ENCODE data around the gene RDM1. TPM values are rescaled to one million over a fixed set of nuclear protein-coding genes. Genes with fewer than 3 reads are reported as not detected.
"Not testable (repeated sequence)": the region's sequence is repeated elsewhere in the genome, so short reads cannot be mapped to it uniquely, and the experiment has no call there.

RDM1 gene
- polyA plus RNA-seq, 10 donors: 0.20 to 1.5 (median 0.60) TPM

DNA sequence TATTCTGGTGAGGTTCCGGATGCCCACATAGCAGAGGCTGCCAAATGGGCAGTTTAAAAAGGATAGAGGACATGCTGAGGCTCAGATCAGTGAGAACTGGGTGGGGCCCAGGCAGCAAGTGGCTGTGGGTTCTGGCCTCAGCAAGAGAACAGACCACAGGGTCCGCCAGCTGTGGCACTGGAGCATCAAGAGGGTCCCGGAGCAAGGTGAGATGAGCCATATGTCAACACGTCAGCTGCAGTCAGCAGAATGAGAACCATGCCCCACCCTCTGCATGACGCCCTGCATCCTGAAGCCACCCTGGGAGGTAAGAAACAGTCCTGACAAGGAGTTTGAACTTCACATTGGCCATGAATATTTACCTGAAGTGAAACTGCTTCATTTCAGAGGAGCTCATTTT lies 30.3 kb downstream of the RDM1 start:
- no peak for DNase-seq

DNA sequence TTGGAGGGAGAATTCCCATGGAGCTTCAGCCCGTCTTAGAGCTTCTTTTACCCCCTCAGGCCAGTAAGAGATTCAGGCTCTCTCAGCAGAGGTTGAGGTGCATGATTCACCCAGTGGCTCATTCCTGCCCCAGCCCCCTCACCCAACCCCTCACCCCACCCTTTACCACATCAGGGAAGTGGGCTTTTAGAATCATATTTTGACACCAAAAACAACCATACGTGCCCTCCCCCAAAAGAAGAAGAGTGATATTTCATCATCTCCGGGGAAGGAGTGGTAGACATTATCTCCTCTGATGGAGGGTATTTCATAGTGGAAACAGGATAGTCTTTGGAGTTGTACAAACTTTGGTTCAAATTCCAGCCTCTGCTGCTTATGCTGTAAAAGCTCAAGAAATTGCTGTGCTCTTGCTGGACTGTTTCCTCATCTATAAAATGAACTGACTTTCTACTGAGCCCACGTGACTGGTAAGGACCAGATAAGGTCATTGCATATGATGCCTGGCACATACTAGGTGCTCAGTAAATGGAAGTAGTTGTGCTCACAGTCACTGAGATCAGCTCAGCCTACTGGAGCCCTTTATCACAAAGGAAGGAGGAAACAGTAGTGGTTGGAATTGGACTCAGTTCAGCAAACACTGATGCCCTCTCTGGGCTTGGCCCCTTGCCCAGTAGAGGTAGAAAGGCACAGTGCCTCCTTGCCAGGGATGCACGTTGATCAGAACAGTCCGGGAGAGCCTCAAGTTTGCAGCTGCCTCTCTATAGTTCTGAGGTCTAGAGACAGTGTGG lies 32.1 kb downstream of the RDM1 start:
- DNase-seq: no peak

DNA sequence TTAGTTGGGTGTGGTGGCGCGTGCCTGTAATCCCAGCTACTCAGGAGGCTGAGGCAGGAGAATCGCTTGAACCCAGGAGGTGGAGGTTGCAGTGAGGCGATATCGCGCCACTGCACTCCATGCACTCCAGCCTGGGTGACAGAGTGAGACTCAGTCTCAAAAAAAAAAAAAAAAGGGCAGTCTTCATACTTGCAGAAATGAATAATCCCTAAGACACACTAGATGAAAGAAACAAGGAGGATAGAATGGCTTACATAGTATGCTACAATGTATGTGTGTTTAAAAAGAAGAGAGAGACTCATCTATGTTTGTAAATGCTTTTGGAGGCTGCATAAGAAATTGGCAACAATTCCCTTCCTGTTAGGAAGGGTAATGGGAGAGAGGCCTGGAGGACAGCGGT lies 32.8 kb downstream of the RDM1 start:
- not testable (repeated sequence) for DNase-seq

DNA sequence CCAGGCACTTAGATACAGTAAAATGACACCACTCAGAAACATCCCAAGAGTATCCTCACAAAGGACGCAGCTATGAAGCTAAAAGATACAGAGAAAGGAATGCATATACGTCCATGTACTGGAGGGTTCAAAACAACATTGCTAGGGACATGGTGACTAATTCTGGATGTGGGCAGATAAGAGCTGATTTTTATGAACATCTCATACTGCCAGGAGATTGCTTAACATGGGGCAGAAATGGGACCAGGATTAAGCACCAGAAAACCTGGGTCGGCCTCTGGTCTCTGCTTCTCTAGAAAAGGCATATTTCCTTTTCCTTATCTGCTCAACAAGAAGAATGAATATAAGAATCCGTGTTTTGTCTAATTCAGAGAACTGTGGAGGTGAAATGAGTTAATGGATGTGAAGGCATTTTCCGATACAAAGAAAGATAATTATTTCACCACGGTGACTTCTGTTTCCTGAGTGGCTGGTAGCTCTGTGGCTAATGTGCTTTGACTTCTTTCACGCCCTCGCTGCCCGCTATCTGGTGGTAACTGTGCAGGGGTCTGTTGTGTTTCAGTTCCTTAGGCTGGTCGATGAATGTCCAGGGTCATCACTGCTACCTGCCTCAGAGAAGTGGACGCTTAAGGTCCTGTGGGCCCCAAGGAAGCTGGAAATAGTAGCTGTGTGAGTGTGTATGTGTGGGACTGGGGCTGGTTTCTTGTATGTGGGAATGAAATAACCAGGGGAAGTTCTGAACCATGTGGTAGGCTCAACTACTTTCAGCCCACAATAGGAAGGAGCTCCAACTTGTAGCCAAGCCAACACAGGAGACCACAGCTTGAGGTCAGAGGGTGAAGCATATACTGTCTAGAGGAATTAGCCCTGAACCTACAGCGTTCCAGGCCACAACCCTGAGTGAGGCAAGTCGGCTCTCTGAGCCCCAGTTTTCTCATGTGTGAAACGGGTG lies 34.7 kb downstream of the RDM1 start:
- no peak for DNase-seq

DNA sequence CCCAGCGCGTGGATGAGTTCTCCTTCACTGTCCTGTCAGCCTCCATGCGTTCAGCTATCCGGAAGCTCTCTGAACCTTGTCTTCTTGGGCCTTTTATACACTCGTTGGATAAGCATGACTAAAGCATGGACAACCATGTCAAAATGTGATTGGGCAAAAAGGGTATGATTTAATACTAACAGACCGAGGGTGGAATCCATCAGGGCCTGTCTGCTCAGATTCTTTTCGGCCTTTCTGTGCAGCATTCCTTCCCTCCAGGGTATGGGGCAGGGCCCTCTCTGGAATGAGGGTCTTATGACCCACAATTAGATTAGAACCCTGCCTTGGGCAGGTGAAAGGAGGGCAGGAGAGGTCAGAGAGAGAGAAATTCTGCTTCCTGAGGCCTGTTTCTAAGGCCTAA lies 36.4 kb downstream of the RDM1 start:
- no peak for DNase-seq

DNA sequence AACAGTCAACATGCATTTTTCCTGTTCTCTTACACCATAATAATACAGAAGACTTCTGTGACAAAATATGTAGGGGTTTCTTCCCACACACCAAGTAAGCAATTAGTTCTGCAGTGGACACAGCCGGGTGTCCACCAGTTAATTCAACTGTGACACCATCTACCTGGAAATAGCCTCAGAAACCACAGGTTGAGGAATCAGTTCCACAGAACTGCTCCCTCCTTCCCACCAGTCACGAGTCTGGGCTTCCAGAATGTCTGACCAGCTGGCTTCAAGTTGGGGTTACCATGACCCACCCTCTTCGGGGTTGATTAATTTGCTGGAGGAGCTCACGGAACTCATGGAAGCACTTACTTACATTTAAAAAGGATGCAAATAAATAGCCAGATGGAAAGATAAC lies 36.8 kb downstream of the RDM1 start:
- no peak for DNase-seq

DNA sequence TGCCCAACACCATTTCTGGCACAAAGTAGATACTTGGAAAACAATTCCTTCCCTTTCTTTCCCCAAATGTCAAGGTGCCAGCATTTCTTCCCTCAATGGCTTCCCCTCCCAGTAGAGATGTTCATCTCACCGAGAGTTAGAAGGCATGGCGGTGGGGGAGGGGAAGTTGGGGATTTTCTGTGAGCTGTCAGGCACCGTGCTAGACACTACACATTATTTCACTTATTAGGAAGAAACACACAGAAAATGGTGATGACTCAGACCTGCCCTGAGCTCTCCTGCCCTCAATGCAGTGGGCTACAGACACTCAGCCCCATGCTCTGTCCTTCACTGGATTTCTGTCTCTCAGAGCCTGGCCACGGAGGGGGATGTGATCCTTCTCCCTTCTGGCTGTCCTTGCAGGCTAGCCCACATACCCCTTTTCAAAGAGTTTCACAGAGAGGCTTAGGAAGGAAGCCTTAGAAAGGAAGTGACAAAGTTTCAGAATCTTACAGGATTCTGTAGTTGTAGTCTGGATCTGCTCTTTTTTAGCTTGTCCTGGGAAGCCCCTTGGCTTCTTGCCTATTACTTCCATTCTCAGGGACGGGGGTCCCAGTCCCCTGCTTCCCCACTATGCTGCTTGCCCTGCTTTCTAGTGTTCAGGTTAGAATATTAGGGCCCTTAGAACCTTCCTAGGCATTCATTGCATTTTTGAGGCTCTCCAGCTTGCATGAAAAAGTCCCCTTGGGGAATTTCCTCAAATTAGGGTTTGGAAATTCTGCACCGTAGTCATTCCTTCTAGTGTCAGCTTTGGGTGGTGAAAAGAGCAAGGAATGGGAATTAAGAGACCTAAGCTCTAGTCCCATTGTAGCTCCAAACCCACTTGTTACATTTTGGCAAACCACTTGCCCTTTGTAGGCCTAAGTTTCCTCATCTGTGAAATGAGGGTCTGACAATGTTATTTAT lies 38.2 kb downstream of the RDM1 start:
- no peak for DNase-seq

DNA sequence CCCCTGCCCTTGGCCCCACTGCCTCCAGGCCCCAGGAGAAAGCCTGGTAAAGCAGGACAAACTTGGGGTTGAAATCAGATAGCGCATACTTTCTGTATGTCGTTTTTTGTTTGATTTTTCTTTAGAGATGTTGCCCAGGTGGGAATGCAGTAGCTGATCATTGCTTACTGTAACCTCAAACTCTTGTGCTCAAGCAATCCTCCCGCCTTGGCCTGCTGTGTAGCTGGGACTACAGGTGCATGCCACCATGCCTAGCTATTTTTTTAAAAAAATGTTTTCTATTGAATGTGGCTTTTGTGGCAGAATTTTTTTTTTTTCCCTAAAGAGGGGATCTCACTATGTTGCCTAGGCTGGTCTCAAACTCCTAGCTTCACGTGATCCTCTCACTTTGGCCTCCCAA lies 39.3 kb downstream of the RDM1 start:
- DNase-seq: no peak

DNA sequence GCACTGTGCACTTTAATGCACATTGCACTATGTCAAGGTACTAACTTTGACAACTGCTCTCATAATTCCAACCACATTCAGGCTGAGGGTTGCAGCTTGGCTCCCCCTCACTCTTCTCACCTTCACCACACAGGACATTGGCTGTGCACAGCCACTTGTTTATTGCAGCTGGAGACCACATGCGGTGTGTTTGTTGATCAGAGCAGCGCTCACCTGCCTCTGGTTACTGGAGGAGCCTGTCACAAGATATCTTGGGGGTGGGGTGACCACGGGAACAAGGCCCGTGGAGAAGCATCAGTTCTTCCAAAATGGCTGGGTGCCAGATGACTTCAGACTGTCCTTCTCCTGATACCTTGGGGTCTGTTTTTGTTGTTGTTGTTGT lies 39.8 kb downstream of the RDM1 start:
- DNase-seq: no peak

DNA sequence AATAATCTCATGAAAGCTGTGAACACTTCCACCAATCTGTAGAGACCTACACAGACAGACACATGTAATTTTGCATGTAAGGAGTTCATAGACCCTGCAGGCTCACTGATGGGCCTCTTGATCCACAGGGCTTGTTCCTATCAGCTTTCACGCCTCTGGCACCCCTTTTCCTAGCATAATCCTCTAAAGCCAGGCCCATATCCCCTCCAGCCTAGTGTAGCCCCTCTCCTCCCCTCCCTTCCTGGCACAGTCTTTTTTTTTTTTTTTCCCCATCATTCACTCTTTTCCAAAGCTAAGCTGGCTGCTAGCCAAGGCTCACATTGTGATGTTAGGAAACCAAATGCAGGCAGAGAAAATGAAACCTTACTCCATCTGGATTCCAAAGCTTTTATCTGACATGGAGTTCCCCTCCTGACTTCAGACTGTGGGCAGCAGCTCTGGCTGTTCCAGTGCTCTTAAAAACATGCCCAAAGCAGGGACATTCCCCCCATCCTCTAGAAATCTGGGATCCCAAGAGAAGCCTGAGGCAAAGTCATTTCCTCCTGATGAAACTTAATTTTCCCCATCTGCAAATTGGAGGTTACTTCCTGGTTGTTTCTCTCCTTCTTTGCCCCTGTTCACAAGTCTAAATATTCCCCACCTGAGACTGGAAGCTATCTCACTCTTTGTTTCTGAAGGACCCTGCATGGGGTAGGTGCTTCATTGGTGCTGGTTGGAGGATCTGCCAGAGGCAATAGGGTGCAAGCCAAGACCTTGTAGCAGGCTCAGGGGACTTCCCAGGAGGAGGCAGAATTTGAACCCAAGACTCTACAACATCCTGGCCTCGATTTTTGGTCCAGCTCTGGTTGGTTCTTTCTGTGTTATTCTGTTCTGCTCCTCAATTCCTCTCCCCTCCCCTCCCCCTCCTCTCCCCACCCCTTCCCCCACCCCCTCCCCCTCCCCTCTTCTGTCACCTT lies 40.5 kb downstream of the RDM1 start:
- peak; percentile 19 to 52 (median 22) for DNase-seq

DNA sequence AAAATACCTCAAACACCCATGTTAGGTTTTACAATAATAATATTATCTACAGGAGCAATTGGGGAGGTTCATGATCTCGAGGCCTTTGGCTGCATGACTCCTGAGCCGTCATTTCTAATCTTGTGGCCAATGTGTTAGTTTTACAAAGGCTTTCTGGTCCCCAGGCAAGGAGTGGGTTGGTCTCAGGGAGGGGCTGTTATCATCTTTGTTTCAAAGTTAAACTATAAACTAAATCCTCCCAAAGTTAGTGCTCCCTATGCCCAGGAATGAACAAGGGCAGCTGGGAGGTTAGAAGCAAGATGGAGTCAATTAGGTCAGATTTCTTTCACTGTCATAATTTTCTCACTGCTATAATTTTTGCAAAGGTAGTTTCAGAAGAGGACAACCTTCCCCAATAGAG lies 41.3 kb downstream of the RDM1 start:
- DNase-seq: no peak

DNA sequence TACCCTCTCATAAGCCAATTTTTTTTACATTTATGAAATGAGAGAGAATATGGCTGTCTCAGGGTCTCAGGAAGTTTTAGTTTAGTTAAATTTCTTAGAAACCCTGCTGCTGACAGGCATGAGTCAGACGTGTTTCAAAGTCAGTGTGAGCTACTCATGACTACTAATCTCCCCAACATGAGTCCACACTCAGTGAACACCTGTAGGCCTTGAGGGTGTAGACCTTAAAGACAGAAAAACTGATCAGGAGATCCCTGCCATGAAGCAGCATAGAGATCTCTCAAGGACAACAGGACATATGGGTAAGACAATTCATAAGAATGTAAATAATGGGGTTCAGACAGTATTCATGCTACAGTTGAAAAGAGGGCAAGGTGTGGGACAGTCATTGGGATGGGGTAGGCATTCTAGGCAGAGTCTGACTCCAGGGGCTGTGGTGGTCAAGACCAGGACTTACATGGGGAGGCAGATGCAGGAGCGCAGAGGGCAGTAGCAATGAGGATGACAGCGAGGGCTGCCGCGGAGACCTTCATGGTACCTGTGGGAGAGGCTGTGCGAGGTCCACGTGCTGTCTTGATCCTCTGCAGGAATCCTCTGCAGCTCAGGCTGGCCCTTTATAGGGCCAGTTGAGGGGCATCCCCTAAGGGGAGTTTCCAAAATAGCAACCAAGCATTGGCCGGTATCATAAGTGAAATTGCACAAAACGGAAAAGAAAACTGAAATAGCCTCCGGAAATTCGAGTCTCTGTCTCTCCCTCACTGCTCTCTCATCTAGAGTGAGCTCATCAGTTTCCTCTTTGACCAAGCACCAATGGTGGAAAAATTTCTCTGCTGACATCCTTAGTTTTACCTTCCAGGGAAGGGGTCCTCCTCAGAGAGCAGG lies 50.6 kb downstream of the RDM1 start, which contains the start of gene CCL5:
Gene CCL5, minus strand, starts transcription at position 588 of the 882 bp plus-strand sequence.
- peak in 2 of 3 donors; percentile 16 to 23 for DNase-seq

DNA sequence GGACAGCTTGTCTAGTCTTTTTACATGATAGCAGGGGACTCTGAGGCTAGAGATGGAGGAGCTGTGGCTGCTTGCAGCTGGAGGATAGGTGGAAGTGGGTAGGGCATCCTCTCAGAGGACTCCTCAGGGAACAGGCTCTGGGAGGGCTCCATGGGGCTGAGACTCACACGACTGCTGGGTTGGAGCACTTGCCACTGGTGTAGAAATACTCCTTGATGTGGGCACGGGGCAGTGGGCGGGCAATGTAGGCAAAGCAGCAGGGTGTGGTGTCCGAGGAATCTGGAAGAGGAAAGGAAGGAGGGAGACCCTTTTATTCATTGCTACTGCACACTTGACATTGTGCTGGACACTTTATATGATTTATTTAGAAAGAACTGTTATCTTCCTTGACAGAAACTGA lies 52.2 kb downstream of the RDM1 start:
- no peak for DNase-seq

DNA sequence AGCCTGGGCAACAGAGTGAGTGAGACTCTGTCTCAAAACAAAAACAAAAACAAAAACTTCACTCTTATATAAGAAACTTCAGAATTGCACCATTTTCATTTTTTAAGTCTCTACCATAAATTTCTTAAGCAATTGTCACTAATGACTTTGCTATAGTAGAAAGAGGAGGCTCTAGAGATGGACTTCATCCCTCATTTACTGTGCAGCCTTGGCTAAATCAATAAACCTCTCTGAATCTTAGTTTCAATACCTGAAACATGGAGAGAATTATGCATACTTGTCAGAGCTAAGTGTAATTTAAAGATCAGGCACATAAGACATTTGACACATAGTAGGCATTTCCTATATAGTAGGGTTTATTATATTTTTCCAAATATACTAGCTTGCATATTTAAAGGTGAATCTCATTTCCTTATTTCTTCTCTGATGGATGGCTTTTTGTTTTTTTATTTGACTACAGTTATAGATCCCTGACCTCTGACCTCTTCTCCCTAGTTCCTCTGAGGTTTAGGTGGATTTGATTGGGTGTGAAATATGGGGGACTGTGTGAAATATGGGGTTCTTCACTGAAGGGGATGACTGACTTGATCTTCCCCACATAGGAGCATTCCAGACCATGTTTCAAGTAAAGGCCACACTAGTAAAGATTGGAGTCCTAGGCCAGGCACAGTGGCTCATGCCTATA lies 53.1 kb downstream of the RDM1 start:
- DNase-seq: no peak

DNA sequence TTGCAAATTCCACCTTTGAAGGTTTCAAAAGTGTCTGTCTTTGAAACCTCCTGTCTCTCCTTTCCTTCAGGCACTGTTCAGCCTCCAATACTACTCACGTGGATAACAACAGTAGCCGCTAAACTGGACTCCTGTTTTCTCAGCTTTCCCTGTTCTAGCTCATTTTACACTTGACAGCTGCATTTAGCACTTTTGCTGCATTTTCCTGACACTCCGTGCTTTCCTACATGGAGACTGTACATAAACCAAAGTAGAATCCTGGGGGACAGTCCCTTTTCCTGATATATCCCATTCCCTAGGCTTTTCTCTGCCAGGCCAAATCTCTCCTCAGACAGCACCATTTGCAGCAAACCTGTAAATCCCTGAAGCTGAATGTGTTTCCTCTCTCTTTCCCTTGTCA lies 54.0 kb downstream of the RDM1 start:
- DNase-seq: no peak

DNA sequence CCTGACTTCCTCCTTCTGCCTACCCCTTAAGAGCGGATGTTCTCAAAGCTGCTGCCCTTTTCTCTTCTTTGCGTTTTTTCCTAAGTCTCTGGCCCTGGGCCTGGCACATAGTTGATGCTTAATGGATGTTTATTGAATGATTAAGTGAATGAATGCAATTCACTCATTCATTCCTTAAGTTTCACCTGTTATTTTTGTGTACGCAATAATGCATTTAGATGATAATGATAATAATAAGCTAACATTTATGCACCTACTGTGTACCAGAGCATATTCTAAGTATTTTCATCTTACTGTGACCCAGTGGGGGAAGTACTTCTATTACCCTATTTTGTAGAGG lies 54.8 kb downstream of the RDM1 start:
- DNase-seq: no peak

DNA sequence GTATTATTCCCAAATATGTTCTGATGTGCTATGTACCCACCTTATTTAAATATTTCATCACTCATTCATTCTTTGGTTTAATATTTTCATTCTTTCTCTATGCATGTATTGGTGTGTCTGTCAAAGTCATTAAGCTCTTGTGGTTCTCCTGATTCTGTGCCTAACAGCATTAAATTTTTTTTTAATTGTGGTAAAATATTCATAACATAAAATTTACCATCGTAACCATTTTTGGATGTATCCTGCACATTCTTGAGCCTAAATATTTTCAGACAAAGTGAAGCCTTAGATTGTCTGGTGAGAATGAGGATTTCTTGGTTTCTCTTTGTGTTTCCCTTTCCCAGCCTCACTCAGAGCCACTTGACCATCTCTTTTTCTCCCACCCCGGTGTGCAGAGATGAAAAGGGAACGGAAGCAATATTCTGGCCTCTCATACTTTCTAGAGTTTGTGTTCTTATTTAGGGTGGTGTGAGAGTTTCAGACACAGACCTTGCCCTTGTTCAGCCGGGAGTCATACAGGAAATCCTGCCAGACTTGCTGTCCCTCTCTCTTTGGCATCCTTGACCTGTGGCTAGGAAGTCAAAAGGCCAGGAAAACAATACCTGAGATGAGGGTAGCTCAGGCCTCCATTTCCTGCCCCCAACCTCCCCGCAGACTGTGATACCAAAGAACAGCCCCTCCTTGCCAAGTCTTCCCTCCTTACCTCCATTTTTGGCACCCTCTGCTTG lies 55.3 kb downstream of the RDM1 start:
- no peak for DNase-seq

Data from muscle of back (tissue), 11 donors.